Measurements from ENCODE around the gene MAST4. TPM values are rescaled to one million over a fixed set of nuclear protein-coding genes. Genes with fewer than 3 reads are reported as not detected.

MAST4 gene
- total and polyA plus RNA-seq, 12 donors, result 29.6 to 93.3 (median 76.6) TPM

GRCh38 chr5:66922881-66923280, 326.7 kb downstream of the MAST4 start:
- ATAC-seq (no peak), DNase-seq (no peak)
- no peak overlapping the region for H3K27ac ChIP-seq
- 85 to 86% methylated on average over 5 of the region's 5 CpGs for WGBS, 2 donors
- intact Hi-C loops (cut with DNase I), result no loop called here
- TF ChIP-seq CTCF (IDR thresholded peaks at IDR 0.05), result no peak
- no peaks in the 10 kb centered on the region for H3K36me3 ChIP-seq
- H3K4me3 ChIP-seq, result no peak overlapping the region
- H3K4me1 ChIP-seq, result peaks cover 0 to 2% (median 0%) of the 10 kb centered on the region in 9 donors
- no peaks in the 10 kb centered on the region for H3K9me3 ChIP-seq
- no peaks in the 10 kb centered on the region for H3K27me3 ChIP-seq

- H3K4me3 ChIP-seq, result no peak overlapping the region
- H3K36me3 ChIP-seq, result no peaks in the 10 kb centered on the region
- no peaks in the 10 kb centered on the region for H3K4me1 ChIP-seq
- no peaks in the 10 kb centered on the region for H3K27me3 ChIP-seq
- no peak overlapping the region for H3K27ac ChIP-seq
- WGBS, 2 donors, result 50 to 53% methylated on average over 1 of the region's 1 CpG
- no peak for TF ChIP-seq CTCF (IDR thresholded peaks at IDR 0.05)
- ATAC-seq, result no peak
- DNase-seq, result no peak
- no peaks in the 10 kb centered on the region for H3K9me3 ChIP-seq
- intact Hi-C loops (cut with DNase I), result no loop called here
Observed at GRCh38 chr5:66923457-66923856, 327.3 kb downstream of the MAST4 start.

DNA sequence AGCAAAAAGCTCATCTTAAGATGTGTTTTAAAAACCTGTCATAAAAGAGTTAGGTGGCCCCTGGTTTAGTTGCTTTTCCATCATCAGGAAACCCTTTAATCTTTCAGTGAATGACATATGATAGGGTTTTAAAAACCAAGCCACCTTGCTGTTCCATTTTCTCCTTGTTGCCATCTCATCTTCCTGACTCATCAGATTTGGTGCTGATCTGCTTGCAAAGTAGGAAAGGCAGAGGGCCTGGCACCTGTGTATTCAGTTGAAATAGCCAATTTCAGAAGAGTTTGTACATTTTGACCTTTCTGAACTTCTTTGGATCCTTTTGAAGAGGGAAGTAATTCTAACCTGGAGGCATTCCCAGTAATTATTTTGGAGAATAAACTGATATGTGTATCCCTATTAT, 327.7 kb downstream of the MAST4 start:
- Histone ChIP-seq H3K36me3 (no peaks in the 10 kb centered on the region), H3K27ac (no peak overlapping the region), H3K4me1 (no peaks in the 10 kb centered on the region), H3K9me3 (no peaks in the 10 kb centered on the region), H3K27me3 (no peaks in the 10 kb centered on the region), H3K4me3 (no peak overlapping the region)
- TF ChIP-seq CTCF (IDR thresholded peaks at IDR 0.05), result no peak
- intact Hi-C loops (cut with DNase I), result no loop called here
- DNase-seq, result no peak
- no peak for ATAC-seq

DNA sequence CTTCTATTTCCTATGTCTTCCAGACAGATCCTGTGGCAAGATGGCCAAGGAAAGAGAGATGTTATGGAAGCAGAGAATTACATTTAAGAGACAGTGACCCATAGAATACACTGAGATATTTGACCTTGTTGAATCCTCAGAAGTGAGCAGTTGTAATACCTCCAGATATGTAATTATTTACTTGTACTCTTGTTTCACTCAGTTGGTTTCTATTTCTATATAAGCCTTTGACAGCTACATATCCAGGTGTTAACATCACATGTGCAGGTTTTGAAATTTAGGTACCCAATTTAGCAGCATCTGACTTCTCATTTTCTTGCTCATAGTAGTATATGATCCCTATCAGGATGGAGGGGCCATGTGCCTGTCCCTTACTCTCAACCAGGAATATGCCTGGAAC, 330.9 kb downstream of the MAST4 start:
- intact Hi-C loops (cut with DNase I), result no loop called here
- Histone ChIP-seq H3K9me3 (no peaks in the 10 kb centered on the region), H3K36me3 (no peaks in the 10 kb centered on the region), H3K4me3 (no peak overlapping the region), H3K4me1 (peaks cover 0 to 6% (median 0%) of the 10 kb centered on the region in 9 donors), H3K27ac (no peak overlapping the region), H3K27me3 (no peaks in the 10 kb centered on the region)
- ATAC-seq (no peak), DNase-seq (no peak)
- TF ChIP-seq CTCF (IDR thresholded peaks at IDR 0.05), result no peak

GRCh38 chr5:66929281-66929680, 333.1 kb downstream of the MAST4 start:
- no peak for DNase-seq
- intact Hi-C loops (cut with DNase I), result no loop called here
- Histone ChIP-seq H3K27me3 (no peaks in the 10 kb centered on the region), H3K4me3 (no peak overlapping the region), H3K27ac (no peak overlapping the region), H3K4me1 (peaks cover 0 to 7% (median 0%) of the 10 kb centered on the region in 9 donors), H3K9me3 (no peaks in the 10 kb centered on the region), H3K36me3 (no peaks in the 10 kb centered on the region)
- TF ChIP-seq CTCF (IDR thresholded peaks at IDR 0.05), result no peak
- WGBS, 2 donors, result 80 to 85% methylated on average over 1 of the region's 1 CpG
- ATAC-seq, result no peak
